Thyroid gland (tissue), 4 donors: Measurements from ENCODE around the gene C1orf146.

Experiments
- POLR2A ChIP-seq, 2 donors: fragments of 450-650 bp; IDR thresholded peaks; one replicate each; pipeline ENCODE4 v1.6.1; 2017; ENCODE audit warnings: antibody characterized with exemption in 2 of 2, mild to moderate bottlenecking in 2 of 2, moderate library complexity in 1 of 2
- TF ChIP-seq, protein P1 (sequence below), 6 experiments: fragments of 200-600 bp in 3 of 6; fragments of 450-650 bp in 3 of 6; sonication (generic) in 3 of 6; IDR thresholded peaks; one replicate each; pipeline ENCODE4 v1.5.1; 2016 to 2019; ENCODE audit warnings: antibody characterized with exemption in 6 of 6, mild to moderate bottlenecking in 2 of 6, inconsistent platforms in 1 of 6, moderate library complexity in 1 of 6

GRCh38 chr1:92259350-92259749 lies 41.6 kb downstream of the C1orf146 start:
- TF ChIP-seq, protein P1, sequence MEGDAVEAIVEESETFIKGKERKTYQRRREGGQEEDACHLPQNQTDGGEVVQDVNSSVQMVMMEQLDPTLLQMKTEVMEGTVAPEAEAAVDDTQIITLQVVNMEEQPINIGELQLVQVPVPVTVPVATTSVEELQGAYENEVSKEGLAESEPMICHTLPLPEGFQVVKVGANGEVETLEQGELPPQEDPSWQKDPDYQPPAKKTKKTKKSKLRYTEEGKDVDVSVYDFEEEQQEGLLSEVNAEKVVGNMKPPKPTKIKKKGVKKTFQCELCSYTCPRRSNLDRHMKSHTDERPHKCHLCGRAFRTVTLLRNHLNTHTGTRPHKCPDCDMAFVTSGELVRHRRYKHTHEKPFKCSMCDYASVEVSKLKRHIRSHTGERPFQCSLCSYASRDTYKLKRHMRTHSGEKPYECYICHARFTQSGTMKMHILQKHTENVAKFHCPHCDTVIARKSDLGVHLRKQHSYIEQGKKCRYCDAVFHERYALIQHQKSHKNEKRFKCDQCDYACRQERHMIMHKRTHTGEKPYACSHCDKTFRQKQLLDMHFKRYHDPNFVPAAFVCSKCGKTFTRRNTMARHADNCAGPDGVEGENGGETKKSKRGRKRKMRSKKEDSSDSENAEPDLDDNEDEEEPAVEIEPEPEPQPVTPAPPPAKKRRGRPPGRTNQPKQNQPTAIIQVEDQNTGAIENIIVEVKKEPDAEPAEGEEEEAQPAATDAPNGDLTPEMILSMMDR (IDR thresholded peaks at IDR 0.05) = no peak
- TF ChIP-seq POLR2A (IDR thresholded peaks at IDR 0.05) = no peak
